ENCODE results near the gene APBA1.
"Not testable (repeated sequence)": the region's sequence is repeated elsewhere in the genome, so short reads cannot be mapped to it uniquely, and the experiment has no call there.

Gene APBA1

DNA sequence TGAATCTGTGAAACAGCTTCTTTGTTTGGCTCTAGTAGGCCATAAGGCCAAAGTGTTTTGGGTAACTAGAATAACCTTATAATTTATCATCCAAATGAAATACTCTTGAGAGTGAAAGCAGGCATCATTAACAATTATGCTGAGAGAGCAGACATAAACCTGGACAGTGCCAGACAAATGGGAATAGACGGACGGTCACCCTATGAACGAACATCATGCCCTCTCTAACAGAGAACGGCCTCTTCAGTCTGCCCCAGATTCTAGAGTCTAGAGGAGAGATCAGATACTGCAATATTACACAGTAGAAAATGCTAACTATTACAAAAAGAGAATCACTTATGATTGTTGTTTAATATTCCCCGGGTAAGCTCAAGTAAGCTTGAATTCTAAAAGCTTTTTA, 68.5 kb downstream of the APBA1 start:
- no peak for DNase-seq

DNA sequence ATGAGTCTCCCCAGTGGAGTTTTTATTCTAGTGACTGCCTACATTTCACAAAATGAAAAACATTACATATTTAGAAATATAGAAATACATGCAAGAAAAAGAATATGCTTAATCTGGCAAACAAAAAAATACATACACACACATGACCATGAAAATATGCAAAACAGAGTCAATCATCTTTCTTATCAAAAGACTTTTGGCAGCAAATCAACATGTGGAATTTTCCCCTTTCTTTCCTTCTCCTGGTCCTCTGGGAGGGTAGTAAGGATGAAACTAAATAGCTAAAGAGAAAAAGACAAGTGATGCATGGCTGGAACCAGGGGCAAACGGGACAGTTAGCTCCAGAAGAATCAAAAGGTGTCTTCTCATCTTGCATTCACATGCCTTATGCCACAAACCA, 69.4 kb downstream of the APBA1 start:
- no peak for DNase-seq

DNA sequence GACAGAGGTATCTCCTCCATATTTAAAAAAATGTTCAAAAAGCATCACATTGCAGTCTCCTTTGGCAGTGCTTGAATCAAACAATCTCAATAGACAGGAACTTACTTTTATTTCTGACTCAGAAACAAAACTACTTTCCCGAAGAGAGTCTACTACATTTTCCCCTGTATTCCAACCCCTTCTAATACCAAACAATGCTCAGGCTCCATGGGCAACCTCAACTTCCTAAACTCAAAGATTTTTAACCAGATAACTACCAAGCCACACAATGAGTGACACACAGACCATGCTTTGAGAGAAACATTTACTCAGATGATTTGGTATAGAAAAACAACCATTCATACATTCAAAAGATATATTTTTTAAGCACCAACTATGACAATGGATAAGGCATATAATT, 70.5 kb downstream of the APBA1 start:
- DNase-seq: no peak

DNA sequence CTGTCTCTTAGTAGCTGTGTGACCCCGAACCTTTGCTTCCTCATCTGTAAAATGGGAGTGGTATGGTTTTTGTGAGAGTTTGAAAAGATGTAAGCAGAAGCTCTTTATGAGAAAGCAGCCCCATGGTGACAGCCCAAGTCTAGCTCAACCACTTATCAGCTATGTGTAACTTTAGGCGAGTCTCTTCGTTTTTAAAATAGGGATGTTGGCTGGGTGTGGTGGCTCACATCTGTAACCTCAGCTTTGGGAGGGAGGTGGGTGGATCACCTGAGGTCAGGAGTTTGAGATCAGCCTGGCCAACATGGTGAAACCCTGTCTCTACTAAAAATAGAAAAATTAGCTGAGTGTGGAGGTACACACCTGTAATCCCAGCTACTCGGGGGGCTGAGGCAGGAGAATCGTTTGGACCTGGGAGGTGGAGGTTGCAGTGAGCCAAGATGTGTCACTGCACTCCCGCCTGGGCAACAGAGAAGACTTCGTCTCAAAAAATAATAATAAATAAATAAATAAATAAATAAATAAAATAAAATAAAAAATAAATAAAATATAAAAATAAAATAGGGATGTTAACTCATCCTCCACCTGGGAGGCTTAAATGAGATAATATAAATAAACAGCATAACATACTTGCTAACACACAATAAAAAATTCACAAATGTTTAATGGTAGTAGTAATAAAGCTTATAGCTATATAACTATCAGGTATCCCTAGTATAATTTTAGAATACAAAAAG, 71.7 kb downstream of the APBA1 start:
- no peak for DNase-seq

DNA sequence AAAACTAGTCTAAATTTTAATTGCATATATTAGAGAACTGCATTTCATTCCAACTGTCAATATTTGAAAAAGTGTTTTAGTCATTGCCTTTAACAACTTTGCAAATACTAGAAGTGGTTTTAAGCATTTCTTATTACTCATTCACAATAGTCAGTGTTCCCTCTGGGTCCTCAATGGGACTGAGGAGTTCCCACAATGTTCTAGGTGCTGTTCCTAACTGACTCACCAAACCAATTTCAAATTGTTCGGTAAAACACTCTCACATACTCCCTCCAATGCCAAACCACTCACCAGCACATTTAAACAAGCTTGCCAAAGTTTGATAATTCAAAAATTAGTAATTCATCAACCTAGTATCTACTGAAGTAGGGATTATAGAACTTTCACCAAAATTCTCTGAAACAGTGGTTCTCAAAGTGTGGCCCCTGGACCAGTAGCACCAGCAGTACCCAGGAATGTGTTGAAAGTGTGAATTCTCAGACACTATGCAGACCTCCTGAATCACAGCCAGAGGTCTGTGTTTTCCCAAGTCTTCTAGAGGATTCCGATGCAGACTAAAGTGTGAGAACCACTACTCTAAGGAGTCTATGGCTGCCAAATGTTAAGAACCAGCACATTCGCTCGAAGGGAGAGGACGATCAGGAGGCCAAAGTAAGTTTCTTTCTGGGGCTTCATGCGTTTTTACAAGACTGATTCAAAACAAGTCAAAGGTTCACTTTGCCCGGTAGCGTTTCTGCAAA, 72.8 kb downstream of the APBA1 start:
- DNase-seq: no peak

DNA sequence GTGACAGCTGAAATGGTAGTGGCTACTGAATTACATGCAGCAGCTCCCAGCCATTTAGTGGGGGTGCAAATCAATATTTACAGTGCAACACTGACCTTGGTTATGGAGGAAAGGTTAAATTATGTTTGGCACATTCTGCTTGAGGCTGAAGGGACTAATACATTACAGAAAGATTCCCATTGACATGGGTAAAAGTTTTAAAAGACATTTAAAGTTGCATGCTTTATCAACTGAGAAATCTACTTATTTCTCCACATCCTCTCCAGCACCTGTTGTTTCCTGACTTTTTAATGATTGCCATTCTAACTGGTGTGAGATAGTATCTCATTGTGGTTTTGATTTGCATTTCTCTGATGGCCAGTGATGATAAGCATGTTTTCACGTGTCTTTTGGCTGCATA, 75.3 kb downstream of the APBA1 start:
- not testable (repeated sequence) for DNase-seq

DNA sequence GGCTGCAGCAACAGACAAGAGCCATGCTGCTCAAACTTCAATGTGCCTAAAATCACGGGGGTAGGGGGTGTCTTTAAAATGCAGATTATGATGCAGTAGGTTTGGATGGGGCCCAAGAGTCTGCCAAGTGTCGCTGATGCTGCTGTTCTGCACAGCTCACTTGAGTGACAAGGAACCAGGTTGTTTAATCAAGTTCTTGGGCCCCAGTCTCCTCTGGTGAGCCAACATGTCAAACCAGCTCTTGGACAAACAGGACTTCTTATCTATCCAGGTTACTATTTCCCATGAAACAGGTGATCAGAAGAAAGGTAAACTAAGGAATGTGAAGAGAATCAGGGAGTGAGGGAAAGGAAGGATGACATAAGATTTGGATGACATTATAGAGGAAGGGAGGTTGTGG, 78.0 kb downstream of the APBA1 start:
- DNase-seq: no peak

DNA sequence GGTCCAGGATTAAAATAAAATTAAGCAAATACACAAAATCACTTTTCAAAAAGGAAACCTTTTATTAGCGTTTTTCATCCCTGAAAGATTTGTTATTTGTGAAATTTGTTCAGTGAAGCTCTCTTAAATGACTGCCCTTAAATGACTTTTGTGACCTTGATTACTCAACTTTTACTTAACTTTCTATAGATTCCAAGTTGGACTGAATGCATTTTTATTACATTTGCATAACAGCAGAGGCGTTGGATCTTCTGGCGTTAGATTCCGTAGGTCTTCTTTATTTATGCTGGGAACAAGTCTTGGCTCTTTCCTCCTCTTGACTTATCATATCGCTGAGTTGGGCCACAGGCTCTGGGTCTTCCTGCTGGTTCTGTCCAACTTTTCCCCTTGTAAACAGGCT, 78.4 kb downstream of the APBA1 start:
- DNase-seq: no peak

DNA sequence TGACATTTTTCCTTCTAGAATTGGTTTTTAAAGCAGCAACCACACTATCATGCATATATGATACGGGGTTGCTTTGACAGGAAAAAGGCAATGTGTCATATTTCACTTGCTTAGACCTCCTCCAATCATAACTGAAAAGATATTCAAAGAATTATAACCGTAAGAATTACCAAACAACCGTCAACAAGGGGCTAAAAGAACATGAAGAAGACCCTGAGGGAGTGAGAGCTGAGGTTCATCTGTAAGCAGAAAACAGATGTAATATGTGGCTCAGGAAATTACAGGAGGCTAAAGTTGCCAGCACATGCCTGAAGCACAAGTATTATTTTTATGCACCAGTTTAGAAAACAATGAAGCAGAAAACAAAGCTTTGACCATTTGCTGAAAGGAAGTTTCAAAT, 78.9 kb downstream of the APBA1 start:
- DNase-seq: no peak

DNA sequence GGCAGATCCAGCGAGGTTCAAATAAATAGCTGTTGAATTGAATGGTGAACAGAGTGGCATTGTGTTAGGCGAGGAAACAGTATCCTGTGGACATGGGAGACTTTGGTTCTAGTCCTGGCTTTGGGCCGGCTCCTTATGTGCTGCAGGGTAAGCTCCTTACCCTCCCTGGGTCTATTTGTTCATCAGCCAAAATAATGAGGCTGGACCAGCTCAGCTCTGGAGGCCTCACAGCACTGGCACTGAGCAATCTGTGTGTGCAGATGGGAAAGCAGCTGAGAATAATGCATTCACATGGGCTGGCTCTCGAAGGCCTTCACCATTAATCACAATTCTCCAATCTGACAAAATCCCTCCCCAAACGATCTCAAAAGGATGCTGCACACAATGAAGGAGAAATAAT, 81.9 kb downstream of the APBA1 start:
- DNase-seq: no peak

DNA sequence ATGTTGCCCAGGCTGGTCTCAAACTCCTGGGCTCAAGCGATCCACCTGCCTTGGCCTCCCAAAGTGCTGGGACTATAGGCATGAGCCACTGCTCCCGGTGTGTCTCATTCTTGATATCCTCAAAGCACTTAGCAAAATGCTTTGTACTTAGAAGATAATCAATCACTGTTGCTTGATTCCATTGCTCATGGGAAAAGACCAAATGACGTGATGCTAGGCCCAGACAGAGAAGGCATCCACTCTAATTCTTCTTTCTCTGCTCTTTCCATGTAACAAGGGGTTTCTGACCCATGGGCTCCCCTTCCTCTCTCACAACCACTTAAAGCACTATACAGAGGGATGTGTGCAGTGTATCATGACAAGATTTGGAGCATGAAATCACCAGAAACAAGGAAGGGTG, 83.0 kb downstream of the APBA1 start:
- no peak for DNase-seq

DNA sequence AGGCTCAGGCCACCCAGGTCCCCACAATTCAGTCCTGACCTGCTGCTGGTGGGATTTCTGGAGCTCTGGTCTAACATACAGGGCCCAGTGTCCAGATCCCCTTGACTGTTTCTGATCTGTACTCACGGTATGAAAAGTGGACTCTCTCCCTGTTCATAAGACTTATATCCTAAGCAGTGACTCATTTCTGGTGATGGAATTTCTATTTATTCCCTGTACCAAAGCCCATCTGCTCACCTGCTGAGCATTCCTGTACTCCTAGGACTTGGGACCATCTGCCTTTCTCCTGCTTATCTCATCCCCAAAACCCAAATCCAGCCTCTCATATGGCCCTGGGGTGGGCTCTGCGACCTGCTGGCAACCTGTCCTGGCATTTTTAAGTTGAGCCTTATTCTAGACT, 86.6 kb downstream of the APBA1 start:
- DNase-seq: no peak

DNA sequence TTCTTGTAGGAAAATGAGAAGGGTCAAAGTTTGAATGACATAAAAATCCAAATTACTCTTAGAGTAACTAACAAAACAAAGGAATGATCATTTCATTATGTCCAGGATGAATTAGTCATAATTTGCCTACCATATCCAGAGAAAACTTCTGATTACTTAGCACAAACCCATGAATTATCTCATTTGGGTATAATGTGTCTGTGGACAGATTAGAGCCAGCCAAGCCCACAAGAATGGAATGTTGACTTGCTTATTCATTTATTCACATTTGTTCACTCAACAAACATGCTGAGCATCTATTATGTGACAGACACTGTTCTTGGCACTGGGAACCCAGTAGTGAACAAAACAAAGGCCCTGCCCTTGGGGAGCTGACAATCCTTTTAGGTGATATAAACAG, 87.4 kb downstream of the APBA1 start:
- no peak for DNase-seq

DNA sequence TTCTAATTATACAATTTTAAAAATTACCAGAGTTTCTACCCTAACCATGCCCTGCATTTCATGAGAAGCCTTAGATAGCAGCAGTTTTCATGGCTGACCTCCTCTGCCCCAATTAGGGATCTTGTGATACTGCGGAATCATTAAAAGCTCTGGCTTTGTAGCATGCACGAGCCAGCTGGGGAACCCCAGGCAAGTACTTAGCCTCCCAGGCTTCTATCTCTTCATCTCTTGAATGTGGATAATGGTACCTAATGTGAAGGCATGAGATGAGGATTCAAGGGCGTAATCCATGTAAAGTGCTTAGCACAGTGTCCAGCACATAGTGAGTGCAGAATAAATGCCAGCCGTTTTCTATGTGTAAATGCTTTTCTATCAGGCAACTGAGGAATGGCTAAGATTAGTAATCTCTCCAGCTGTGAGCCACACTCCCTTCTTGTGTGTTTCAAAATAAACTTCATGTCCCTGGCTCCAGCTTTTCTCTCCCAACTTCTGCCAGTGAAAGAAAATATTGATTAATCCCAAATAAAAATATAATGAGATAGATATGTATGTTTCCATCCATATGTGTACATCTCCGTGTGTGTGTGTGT, 88.4 kb downstream of the APBA1 start:
- no peak for DNase-seq

DNA sequence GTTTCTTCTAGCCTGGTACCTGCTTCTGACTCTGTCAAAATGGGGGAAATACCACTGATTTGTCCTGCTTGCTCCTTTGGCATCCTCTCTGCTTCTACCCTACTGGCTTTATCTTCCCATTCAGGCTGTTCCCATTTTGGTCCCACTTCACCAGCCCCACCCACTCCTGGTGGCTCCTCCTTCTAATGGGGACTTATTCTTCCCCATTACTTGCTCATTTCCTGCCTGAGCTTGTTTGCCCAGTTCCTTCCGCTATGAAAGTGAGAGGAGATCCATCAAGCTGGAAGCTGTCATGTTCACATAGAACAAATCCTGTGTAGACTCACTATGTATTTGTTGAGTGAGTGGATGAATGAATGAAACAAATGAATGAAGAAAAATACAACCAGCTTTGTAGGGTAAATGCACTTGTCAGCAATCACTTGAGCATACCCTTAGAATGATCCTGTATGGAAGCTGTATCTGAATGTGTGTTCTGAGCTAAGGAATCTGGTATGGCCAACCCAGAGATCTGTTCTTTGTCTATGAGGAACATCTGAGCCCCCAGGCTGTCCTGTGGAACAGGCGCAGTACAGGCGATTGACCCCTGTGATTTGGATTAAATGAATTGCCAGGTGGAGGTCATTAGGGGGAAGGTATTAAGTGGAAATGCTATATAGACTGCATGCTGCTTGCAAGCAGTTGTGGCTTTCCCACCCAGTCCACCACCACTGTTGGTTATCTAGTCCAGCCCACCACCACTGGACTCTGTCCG, 89.5 kb downstream of the APBA1 start:
- no peak for DNase-seq

DNA sequence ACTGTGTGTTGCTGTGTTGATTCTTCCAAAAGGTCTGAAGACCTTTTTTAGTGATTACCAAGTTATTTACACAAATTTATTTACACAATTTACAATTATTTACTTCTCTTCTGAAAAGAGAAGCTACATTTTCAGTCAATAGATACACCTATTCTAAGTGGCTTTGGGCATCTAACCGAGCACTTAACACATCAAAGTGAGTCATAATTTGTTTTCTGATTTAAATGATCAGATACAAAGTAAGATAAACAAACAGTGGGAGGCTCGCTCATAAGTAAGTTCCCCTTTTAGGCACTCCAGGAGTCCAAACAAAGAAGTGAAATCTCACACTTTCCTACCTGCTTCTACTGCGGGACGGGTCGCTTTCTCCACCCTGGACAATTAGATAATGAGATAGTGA, 90.2 kb downstream of the APBA1 start:
- no peak for DNase-seq

DNA sequence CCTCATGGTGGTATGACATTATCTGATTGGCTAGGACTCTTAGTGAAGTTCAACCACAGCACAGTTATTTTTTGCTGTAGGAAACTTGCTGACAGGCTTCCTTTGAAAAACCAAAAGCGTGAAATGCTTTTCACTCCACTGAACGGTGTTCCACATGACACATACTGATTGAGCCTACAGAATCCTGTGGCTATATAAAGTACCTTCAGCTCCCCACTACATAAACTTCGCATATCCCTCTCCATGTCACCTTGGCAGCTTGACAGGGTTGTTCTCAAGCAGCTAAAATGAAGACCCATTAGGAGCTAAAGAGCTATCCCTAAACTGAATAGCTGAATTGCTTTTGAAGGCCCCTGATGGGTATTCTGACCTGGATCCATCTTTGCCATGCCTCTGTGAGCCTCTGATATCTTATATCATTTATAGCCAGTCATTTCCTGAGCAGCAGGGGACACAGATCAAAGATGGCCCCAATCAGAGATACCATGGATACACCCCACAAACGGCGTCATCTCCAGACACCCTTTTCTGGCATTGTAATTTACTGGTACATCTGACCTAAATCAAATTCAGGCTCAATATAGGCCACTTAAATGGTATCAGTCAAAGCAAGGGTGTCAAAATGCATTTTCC, 91.5 kb downstream of the APBA1 start:
- no peak for DNase-seq

DNA sequence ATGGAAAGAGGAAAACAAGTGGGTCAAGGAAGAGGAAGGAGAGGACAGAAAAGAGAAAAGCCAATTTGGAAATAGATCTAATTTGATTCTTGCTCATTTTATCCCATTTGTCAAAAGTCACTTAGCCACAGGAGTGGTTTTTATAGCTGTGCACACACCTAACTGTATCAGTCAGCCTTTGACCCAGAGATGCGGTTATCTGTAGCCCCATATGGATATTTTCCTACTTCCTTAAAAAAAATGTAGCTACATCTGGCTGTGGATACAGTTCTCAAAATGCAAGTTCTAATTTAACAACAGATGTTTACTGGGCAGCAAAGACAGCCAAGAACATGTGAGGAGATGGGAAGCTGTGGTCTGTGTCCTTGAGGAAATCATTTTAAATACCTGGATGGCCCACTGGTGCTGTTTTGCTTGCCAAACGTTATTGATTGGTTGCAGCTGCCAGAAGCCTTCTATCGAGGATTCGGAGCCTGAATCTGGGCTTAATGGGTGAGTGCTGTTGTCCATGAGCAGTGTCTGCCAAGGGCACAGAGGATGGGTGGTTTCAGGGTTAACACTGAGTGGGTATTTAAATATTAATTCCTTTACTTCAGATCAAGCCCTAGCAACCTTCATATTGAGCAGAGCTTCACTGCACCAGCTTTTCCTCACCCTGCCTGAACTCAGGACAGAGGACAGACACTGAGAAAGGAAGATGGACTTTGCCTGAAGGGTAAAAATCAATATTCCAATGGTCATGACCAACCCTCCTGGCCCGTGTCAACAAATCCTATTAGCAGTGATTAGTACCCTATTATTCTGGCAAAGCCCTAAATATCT, 92.2 kb downstream of the APBA1 start:
- no peak for DNase-seq

DNA sequence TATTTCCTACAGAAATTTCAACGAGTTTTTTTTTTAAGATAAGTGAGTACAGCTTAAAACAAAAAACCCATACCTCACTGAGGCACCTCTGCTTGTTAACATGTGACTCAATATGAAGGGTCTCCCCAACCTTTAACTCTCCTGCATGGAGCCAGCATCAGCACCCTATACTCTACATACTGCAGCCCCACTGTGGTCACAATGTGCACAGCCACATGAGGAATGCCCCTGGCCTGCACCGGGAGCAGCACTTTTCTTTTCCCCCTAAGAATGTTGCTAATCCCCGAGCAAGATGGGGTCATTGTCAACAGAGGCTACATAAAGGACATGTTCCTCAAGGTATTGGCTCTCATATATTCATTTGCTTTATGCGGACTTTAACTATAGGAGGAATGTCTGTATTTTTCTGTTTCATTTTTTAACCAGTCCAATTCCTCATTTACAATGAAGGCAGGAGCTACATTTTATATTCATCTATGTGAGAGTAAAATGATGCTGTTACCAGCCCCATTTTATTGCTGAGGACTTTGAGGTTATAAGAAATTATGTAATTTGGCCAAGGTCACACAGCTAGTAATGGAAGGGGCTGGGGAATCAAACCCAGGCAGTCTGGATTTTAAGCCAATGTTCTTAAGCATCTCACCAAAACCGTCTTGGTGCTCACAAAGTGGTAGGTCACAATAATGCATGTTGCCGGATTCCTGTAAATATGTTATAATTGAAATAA, 93.0 kb downstream of the APBA1 start:
- no peak for DNase-seq

DNA sequence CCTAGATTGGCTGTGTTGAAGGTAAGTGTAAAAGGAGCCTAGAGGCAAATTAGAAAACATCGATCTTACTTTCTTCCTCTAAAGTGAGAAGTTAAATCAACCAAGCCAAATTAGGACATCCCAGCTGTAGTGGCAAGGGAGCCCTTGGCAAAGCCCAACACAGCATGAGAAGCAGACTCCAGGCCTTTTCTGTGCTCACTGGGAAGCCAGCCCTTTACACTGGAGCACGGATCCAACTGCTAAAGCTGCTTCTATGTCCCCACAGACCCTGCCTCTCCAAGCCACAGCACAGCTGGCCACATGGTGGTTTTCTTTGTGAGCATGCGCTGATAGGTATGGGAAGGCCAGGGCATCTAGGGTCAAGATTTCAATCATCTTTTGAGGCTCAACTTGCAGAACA, 94.1 kb downstream of the APBA1 start:
- DNase-seq: no peak

DNA sequence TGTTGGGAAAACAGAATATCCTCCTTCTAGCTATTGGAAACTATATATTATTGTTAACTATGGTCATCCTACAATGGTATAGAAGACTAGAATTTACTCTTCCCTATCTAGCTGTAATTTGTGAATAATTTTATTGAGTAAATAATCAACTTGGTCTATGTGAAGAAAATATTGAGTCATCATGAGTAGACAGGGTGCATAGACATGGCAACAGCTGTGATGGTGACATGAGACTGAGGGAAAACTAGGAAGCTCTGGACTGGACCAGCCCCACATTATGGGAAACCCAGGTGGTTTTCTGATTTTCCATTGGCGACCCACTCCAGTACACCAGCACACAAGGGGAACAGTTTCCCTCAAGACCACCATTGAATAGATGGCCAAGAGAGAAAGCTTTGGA, 95.0 kb downstream of the APBA1 start:
- no peak for DNase-seq

DNA sequence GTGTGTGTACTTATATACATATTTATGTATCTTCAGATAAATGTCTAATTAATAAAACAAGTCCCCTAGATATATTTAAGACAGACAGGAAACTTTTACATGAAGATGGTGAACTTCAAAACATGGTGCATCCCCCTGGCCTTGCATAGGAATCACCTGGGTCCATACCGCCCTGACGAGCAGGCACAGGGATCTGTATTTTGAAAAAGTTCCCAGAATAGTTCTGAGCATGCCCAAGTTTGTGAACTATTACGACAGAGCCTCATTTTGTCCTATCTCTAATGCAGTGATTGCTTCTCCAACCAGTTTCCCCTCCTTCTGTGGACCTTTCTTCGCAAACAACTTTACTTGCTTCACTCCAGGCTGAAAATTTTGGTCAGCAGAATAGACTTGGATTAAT, 98.1 kb downstream of the APBA1 start:
- DNase-seq: no peak
